GM23338 (cell line): ENCODE data around the gene SH2D4B. TPM values are rescaled to one million over a fixed set of nuclear protein-coding genes. Genes with fewer than 3 reads are reported as not detected.

Experiments used
- ATAC-seq: fragments of 200-7000 bp; cut with Tn5 transposase; 3 replicates; pipeline ENCODE4 v1.9.1; 2020
- DNase-seq: peaks from one replicate; pipeline ENCODE4 v3.0.0-alpha.2; 2015; ENCODE audit warnings: low spot score
- H2AFZ ChIP-seq: fragments of 200-600 bp; sonication (generic); 2 replicates; pipeline ENCODE4 v1.8.0; 2016; ENCODE audit warnings: antibody characterized with exemption, mild to moderate bottlenecking, moderate library complexity
- H3F3A ChIP-seq: fragments of 200-600 bp; sonication (generic); replicated peaks from 2 replicates; pipeline ENCODE4 v1.8.0; 2017; ENCODE audit warnings: antibody characterized with exemption, mixed run types, low read depth
- H3K27ac ChIP-seq: fragments of 200-600 bp; sonication (generic); 2 replicates; pipeline ENCODE4 v1.6.1; 2016; ENCODE audit warnings: low read depth
- H3K27me3 ChIP-seq: fragments of 200-600 bp; sonication (generic); 2 replicates; pipeline ENCODE4 v1.8.0; 2016; ENCODE audit warnings: mild to moderate bottlenecking, mixed run types, moderate library complexity; ENCODE audit not compliant: insufficient read depth
- H3K36me3 ChIP-seq: fragments of 200-600 bp; sonication (generic); 2 replicates; pipeline ENCODE4 v1.8.0; 2016; ENCODE audit warnings: mild to moderate bottlenecking; ENCODE audit not compliant: insufficient read depth
- H3K4me1 ChIP-seq: fragments of 200-600 bp; sonication (generic); 2 replicates; pipeline ENCODE4 v1.8.0; 2016; ENCODE audit warnings: mild to moderate bottlenecking, moderate library complexity; ENCODE audit not compliant: insufficient read depth
- H3K4me2 ChIP-seq: fragments of 200-600 bp; sonication (generic); 2 replicates; pipeline ENCODE4 v1.7.1; 2017; ENCODE audit warnings: mixed run types
- H3K4me3 ChIP-seq: fragments of 200-600 bp; sonication (generic); 2 replicates; pipeline ENCODE4 v1.6.1; 2016; ENCODE audit warnings: mixed run types
- H3K79me2 ChIP-seq: fragments of 200-600 bp; sonication (generic); replicated peaks from 2 replicates; pipeline ENCODE4 v1.8.0; 2017; ENCODE audit warnings: mild to moderate bottlenecking; ENCODE audit not compliant: insufficient read depth
- H3K9me2 ChIP-seq: fragments of 200-600 bp; sonication (generic); 2 replicates; pipeline ENCODE4 v1.8.0; 2017; ENCODE audit not compliant: insufficient read depth
- H4K20me1 ChIP-seq: fragments of 200-600 bp; sonication (generic); replicated peaks from 2 replicates; pipeline ENCODE4 v1.8.0; 2017; ENCODE audit warnings: mild to moderate bottlenecking; ENCODE audit not compliant: insufficient read depth
- H3K27ac Mint-ChIP-seq: 2 replicates; pipeline ENCODE4 v1.8.0; 2020; ENCODE audit warnings: inconsistent platforms, mild to moderate bottlenecking, moderate library complexity, mixed read lengths
- H3K27me3 Mint-ChIP-seq: 3 replicates; pipeline ENCODE4 v1.8.0; 2022; ENCODE audit warnings: low read depth, mild to moderate bottlenecking, moderate library complexity, mixed read lengths, inconsistent platforms; ENCODE audit not compliant: insufficient read depth, poor library complexity
- H3K36me3 Mint-ChIP-seq: 3 replicates; pipeline ENCODE4 v1.8.0; 2021; ENCODE audit warnings: low read depth, mild to moderate bottlenecking, inconsistent platforms, moderate library complexity, mixed read lengths
- H3K4me1 Mint-ChIP-seq: 3 replicates; pipeline ENCODE4 v1.8.0; 2020; ENCODE audit warnings: mild to moderate bottlenecking, inconsistent platforms, mixed read lengths
- H3K4me3 Mint-ChIP-seq: 3 replicates; pipeline ENCODE4 v1.8.0; 2021; ENCODE audit warnings: moderate library complexity, mild to moderate bottlenecking, inconsistent platforms, mixed read lengths
- H3K9me3 Mint-ChIP-seq: 3 replicates; pipeline ENCODE4 v1.8.0; 2020; ENCODE audit warnings: moderate library complexity, mild to moderate bottlenecking, inconsistent platforms, mixed read lengths
- CREB1 ChIP-seq: fragments of 250-450 bp; sonication (Bioruptor Pico); IDR thresholded peaks from 2 replicates; pipeline ENCODE4 v1.5.0; 2020; ENCODE audit warnings: low read depth, mild to moderate bottlenecking, moderate library complexity
- CTCF ChIP-seq, 2 experiments: fragments of 200-600 bp in 1 of 2; sonication (generic) in 1 of 2; conservative IDR thresholded peaks; 2 replicates each; pipeline versions ENCODE4 v1.5.1 to v1.6.1; 2016 to 2017; ENCODE audit warnings: antibody characterized with exemption in 2 of 2, low read depth in 2 of 2, mild to moderate bottlenecking in 2 of 2, moderate library complexity in 1 of 2
- EZH2 ChIP-seq: fragments of 200-600 bp; sonication (generic); IDR thresholded peaks from one replicate; pipeline ENCODE4 v1.8.0; 2017; ENCODE audit warnings: antibody characterized with exemption, mild to moderate bottlenecking, low read depth; ENCODE audit not compliant: unreplicated experiment
- POLR2AphosphoS5 ChIP-seq: IDR thresholded peaks from 2 replicates; pipeline ENCODE4 v1.6.1; 2016; ENCODE audit warnings: antibody characterized with exemption, low read depth
- ZNF462 ChIP-seq: fragments of 250-450 bp; sonication (Bioruptor Pico); IDR thresholded peaks from 2 replicates; pipeline ENCODE4 v1.5.0; 2020; ENCODE audit warnings: mild to moderate bottlenecking, moderate library complexity
- polyA plus RNA-seq: library from polyadenylated mRNA; unstranded; fragments of >200 nt; fragmentation: Nextera tagmentation; extraction: Ambion mirVana; gene quantifications from 2 replicates; pipeline ENCODE4 v1.2.1, GENCODE V29; 2016
- total RNA-seq: library from RNA; depleted of rRNA; stranded (reverse); fragments of >200 nt; shearing (Covaris generic); gene quantifications from 2 replicates; pipeline ENCODE4 v1.2.3, GENCODE V29; 2014

SH2D4B gene
- total and polyA plus RNA-seq, 2 experiments from 2014 or later = 0.08 TPM; not detected in 1

GRCh38 chr10:80552151-80552646 lies 14.5 kb downstream of the SH2D4B start:
- no peaks in the 10 kb centered on the region for H3K27me3 ChIP-seq
- Mint-ChIP-seq H3K4me3 (no peak overlapping the region), H3K36me3 (no peaks in the 10 kb centered on the region), H3K27ac (no peak overlapping the region), H3K27me3 (peaks cover 7% of the 10 kb centered on the region), H3K4me1 (peaks cover 19% of the 10 kb centered on the region), H3K9me3 (no peaks in the 10 kb centered on the region; the same call in 2 of the 3 replicates)
- no peaks in the 10 kb centered on the region for H4K20me1 ChIP-seq
- no peaks in the 10 kb centered on the region for H3K4me1 ChIP-seq
- H3K27ac ChIP-seq = no peak overlapping the region
- no peaks in the 10 kb centered on the region for H3K79me2 ChIP-seq
- H3F3A ChIP-seq = no peaks in the 10 kb centered on the region
- no peak overlapping the region for H3K4me2 ChIP-seq
- H2AFZ ChIP-seq = peak overlapping the region; percentile 56; the same call in 1 of the 2 replicates
- ATAC-seq (peak; percentile 78), DNase-seq (peak; percentile 23)
- no peak overlapping the region for H3K4me3 ChIP-seq
- TF ChIP-seq EZH2 (no peak), ZNF462 (no peak; the same call in 1 of the 2 replicates), POLR2AphosphoS5 (no peak)
- H3K9me2 ChIP-seq = 0 out of 2 replicates have a peak, but pooled peaks cover 2% of the 10 kb centered on the region
- no peaks in the 10 kb centered on the region for H3K36me3 ChIP-seq

GRCh38 chr10:80553436-80553835 lies 15.7 kb downstream of the SH2D4B start:
- Histone ChIP-seq H3K4me1 (no peaks in the 10 kb centered on the region), H3K9me2 (0 out of 2 replicates have a peak, but pooled peaks cover 2% of the 10 kb centered on the region), H3K4me3 (no peak overlapping the region), H3K4me2 (no peak overlapping the region), H3K27me3 (no peaks in the 10 kb centered on the region), H3K36me3 (no peaks in the 10 kb centered on the region), H4K20me1 (no peaks in the 10 kb centered on the region), H3F3A (no peaks in the 10 kb centered on the region), H3K79me2 (no peaks in the 10 kb centered on the region), H2AFZ (no peak overlapping the region), H3K27ac (no peak overlapping the region)
- no peak overlapping the region for H3K27ac Mint-ChIP-seq
- TF ChIP-seq CREB1 = no peak
- peak in 1 of 2 experiments; percentile 31; a peak in 3 of 4 replicates for TF ChIP-seq CTCF (conservative IDR thresholded peaks at IDR 0.05; ENCODE audit: low read depth in 2 of 2)
- H3K9me3 Mint-ChIP-seq = no peaks in the 10 kb centered on the region; the same call in 2 of the 3 replicates
- H3K36me3 Mint-ChIP-seq = no peaks in the 10 kb centered on the region
- H3K27me3 Mint-ChIP-seq = peaks cover 7% of the 10 kb centered on the region
- peaks cover 19% of the 10 kb centered on the region for H3K4me1 Mint-ChIP-seq
- DNase-seq = no peak
- no peak overlapping the region for H3K4me3 Mint-ChIP-seq
- no peak for ATAC-seq
